A673 (cell line): Measurements from ENCODE around the gene PLEKHA6. TPM values are rescaled to one million over a fixed set of nuclear protein-coding genes. Genes with fewer than 3 reads are reported as not detected.

Experiments used
- BruUV-seq: library from RNA; stranded (reverse); fragments of 400-500 nt; replicated peaks from 2 replicates; lab custom pipeline; 2021; lab: Mats Ljungman, UMichigan
- CTCF ChIA-PET: fragments of 300-600 bp; sonication (Branson Sonifier 250); formaldehyde crosslinking; loops from one replicate; lab custom pipeline; 2022; ENCODE audit warnings: antibody characterized with exemption; lab: Charles Lee
- POLR2A ChIA-PET: fragments of 300-600 bp; sonication (Branson Sonifier 250); formaldehyde crosslinking; loops from one replicate; lab custom pipeline; 2022; ENCODE audit warnings: antibody characterized with exemption; ENCODE audit not compliant: low non-redundant PET; lab: Charles Lee
- DNase-seq: peaks from one replicate; pipeline ENCODE4 v3.0.0-alpha.2; 2015; ENCODE audit warnings: low spot score
- H3K27ac ChIP-seq: fragments of 200-600 bp; sonication (generic); 2 replicates; pipeline ENCODE4 v1.5.1; 2016; ENCODE audit warnings: mixed run types, low read depth, mild to moderate bottlenecking, mixed read lengths, antibody characterized with exemption, low read length; ENCODE audit not compliant: poor library complexity, severe bottlenecking
- H3K27me3 ChIP-seq: fragments of 200-600 bp; sonication (generic); replicated peaks from 2 replicates; pipeline ENCODE4 v1.6.1; 2017; ENCODE audit warnings: mixed run types, low read depth, mild to moderate bottlenecking, mixed read lengths, antibody characterized with exemption, low read length; ENCODE audit not compliant: insufficient read depth, poor library complexity
- H3K36me3 ChIP-seq: fragments of 200-600 bp; sonication (generic); 2 replicates; pipeline ENCODE4 v1.6.1; 2016; ENCODE audit warnings: mixed run types, mild to moderate bottlenecking, mixed read lengths, antibody characterized with exemption, low read length; ENCODE audit not compliant: insufficient read depth, poor library complexity, severe bottlenecking
- H3K4me1 ChIP-seq: fragments of 200-600 bp; sonication (generic); 2 replicates; pipeline ENCODE4 v1.6.1; 2017; ENCODE audit warnings: mixed run types, mild to moderate bottlenecking, mixed read lengths, antibody characterized with exemption, low read length; ENCODE audit not compliant: insufficient read depth, poor library complexity, severe bottlenecking
- H3K4me3 ChIP-seq: fragments of 200-600 bp; sonication (generic); 2 replicates; pipeline ENCODE4 v1.5.1; 2016; ENCODE audit warnings: low read depth, mixed run types, mild to moderate bottlenecking, mixed read lengths, low read length; ENCODE audit not compliant: poor library complexity, severe bottlenecking
- H3K9me3 ChIP-seq: fragments of 200-600 bp; sonication (generic); 2 replicates; pipeline ENCODE4 v1.6.1; 2016; ENCODE audit warnings: mixed run types, low read depth, mild to moderate bottlenecking, mixed read lengths, antibody characterized with exemption, low read length; ENCODE audit not compliant: poor library complexity, severe bottlenecking
- EZH2 ChIP-seq: fragments of 200-600 bp; sonication (generic); IDR thresholded peaks from 2 replicates; pipeline ENCODE4 v1.6.1; 2017; ENCODE audit warnings: borderline replicate concordance, low read depth, mild to moderate bottlenecking, mixed read lengths, antibody characterized with exemption, low read length; ENCODE audit not compliant: poor library complexity, severe bottlenecking
- intact Hi-C: fragments of 100-400 bp; cut with micrococcal nuclease; formaldehyde crosslinking; loops from one replicate; pipeline ENCODE4 v1.10.0; 2022; ENCODE audit not compliant: unreplicated experiment
- total RNA-seq: library from RNA; stranded (reverse); gene quantifications from 2 replicates; pipeline ENCODE4 v1.2.3, GENCODE V29; 2021
- TF ChIP-seq, protein P1 (sequence below): fragments of 300-800, 200-600 bp; sonication (generic); conservative IDR thresholded peaks from 2 replicates; pipeline ENCODE4 v1.5.1; 2017; ENCODE audit warnings: low read depth, mild to moderate bottlenecking, antibody characterized with exemption, low read length, moderate library complexity, mixed read lengths

Gene PLEKHA6
- total RNA-seq, 1 experiment from 2014 or later, result 0.58 TPM

DNA sequence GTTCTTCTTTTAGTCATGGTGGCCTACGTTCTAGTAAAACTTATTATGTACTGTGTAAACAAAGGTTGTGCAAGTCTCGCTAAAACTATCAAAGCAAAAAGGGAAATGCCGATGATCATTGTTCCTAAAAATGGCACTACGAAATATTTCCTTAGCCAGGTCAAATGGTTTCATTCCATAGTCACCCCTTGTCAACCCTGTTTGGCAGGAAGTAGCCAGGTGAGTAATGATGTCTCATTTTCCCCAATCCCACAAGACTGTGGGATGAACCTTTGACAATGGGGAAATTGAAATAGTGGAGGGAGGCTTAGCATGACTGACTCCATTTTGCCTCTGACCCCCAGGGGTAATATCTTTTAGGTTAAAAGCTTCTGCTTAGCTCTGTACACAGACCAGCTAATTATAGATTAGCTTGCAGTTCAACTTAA lies 188.0 kb downstream of the PLEKHA6 start:
- BruUV-seq, result no TSS peak
- H3K27ac ChIP-seq, result no peak overlapping the region
- no peaks in the 10 kb centered on the region for H3K4me1 ChIP-seq
- H3K27me3 ChIP-seq, result peaks cover 5% of the 10 kb centered on the region
- H3K4me3 ChIP-seq, result no peak overlapping the region
- POLR2A ChIA-PET, result no interaction called here
- DNase-seq, result no peak
- H3K36me3 ChIP-seq, result no peaks in the 10 kb centered on the region
- TF ChIP-seq, protein P1, sequence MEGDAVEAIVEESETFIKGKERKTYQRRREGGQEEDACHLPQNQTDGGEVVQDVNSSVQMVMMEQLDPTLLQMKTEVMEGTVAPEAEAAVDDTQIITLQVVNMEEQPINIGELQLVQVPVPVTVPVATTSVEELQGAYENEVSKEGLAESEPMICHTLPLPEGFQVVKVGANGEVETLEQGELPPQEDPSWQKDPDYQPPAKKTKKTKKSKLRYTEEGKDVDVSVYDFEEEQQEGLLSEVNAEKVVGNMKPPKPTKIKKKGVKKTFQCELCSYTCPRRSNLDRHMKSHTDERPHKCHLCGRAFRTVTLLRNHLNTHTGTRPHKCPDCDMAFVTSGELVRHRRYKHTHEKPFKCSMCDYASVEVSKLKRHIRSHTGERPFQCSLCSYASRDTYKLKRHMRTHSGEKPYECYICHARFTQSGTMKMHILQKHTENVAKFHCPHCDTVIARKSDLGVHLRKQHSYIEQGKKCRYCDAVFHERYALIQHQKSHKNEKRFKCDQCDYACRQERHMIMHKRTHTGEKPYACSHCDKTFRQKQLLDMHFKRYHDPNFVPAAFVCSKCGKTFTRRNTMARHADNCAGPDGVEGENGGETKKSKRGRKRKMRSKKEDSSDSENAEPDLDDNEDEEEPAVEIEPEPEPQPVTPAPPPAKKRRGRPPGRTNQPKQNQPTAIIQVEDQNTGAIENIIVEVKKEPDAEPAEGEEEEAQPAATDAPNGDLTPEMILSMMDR, result no peak
- TF ChIP-seq EZH2, result no peak
- intact Hi-C loops, result no loop called here
- CTCF ChIA-PET, result interaction anchor here (1.0 kb wide), 1 partner anchor 9 kb away, joined by 3 read pairs; no protein-coding TSS in a partner anchor
- H3K9me3 ChIP-seq, result peaks cover 13% of the 10 kb centered on the region

DNA sequence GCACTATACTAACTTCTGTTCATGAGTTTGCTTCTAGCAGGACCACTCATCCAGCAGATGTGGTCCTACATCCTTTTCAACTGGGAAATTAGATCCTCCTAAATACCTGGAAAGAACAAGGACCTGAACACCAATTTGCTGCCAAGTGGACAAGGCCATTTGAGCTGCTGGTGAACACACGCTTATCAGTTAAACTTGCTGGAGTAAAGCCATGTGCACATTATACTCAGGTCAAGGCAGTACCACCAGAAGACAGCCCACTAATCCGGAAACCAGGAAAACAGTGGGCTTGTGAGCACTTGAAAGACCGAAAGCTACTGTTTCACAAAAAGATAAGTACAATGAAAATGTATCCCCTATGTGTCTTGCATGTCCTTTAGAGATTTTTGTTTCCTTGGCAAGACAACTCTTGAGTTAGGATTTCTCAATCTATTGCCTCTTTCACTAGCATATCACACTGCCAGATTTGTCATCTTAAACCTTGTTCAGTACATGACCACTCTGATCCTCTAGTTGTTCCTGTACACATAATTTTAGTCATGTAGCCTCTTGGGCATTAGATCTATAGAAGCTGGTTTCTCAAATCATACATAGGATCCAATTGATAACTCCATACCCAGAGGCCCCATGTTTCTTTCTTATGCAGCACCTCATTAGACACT lies 189.1 kb downstream of the PLEKHA6 start:
- H3K27me3 ChIP-seq, result no peaks in the 10 kb centered on the region
- H3K4me1 ChIP-seq, result no peaks in the 10 kb centered on the region
- ChIA-PET CTCF (no interaction called here), POLR2A (no interaction called here)
- no TSS peak for BruUV-seq
- intact Hi-C loops, result no loop called here
- H3K27ac ChIP-seq, result no peak overlapping the region
- no peaks in the 10 kb centered on the region for H3K36me3 ChIP-seq
- no peak overlapping the region for H3K4me3 ChIP-seq
- no peak for DNase-seq
- no peak for TF ChIP-seq EZH2
- TF ChIP-seq, protein P1, result no peak
- H3K9me3 ChIP-seq, result peaks cover 13% of the 10 kb centered on the region

DNA sequence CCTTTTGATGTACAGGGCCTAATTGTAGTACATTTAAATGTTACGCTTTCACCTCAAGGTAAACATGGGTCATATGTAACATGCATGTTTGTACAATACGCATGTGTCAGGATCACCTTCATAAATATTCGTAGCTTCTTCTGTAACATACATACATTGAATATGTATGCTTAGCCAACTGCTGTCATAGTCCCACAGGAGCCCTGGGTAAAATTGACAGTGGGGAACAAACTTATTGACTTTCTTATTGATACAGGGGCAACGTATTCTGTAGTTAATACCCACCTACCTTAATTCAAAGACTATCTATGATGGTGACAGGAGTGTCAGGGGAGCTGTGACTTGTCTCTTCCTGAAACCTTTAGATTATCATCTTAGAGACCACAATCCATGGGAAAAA lies 189.9 kb downstream of the PLEKHA6 start:
- no peak overlapping the region for H3K27ac ChIP-seq
- peaks cover 13% of the 10 kb centered on the region for H3K9me3 ChIP-seq
- no peak for DNase-seq
- CTCF ChIA-PET, result interaction anchor here (0.8 kb wide), 1 partner anchor 37 kb away, joined by 6 read pairs; no protein-coding TSS in a partner anchor
- intact Hi-C loops, result no loop called here
- H3K4me3 ChIP-seq, result no peak overlapping the region
- TF ChIP-seq, protein P1, result no peak
- TF ChIP-seq EZH2, result no peak
- no peaks in the 10 kb centered on the region for H3K27me3 ChIP-seq
- no TSS peak for BruUV-seq
- POLR2A ChIA-PET, result no interaction called here
- H3K36me3 ChIP-seq, result no peaks in the 10 kb centered on the region
- H3K4me1 ChIP-seq, result no peaks in the 10 kb centered on the region

Other genes starting within 250 kb of the PLEKHA6 start
- 7.3 and 8.3 TPM in 2 replicates for gene ETNK2, start 207.9 kb downstream of the PLEKHA6 start, total RNA-seq
- not detected in 2 replicates for gene REN, start 193.6 kb downstream of the PLEKHA6 start, total RNA-seq
- not detected in 2 replicates for gene KISS1, start 163.4 kb downstream of the PLEKHA6 start, total RNA-seq
- not detected in 2 replicates for gene GOLT1A, start 145.9 kb downstream of the PLEKHA6 start, total RNA-seq
- 46.9 and 52.5 TPM in 2 replicates for gene PPP1R15B, start 51.9 kb upstream of the PLEKHA6 start, total RNA-seq
- gene PIK3C2B, start 134.9 kb upstream of the PLEKHA6 start, total RNA-seq, result 18.0 and 25.5 TPM in 2 replicates
- gene MDM4, start 156.5 kb upstream of the PLEKHA6 start, total RNA-seq, result 71.3 and 86.1 TPM in 2 replicates